ENCODE data around the gene FMNL2.

Gene FMNL2

GRCh38 chr2:152682663-152683062, 347.7 kb downstream of the FMNL2 start:
- no peak overlapping the region for H3K27ac ChIP-seq (ENCODE audit: extremely low read depth, low read depth, low read length)
- CTCF ChIA-PET: interaction anchor here (0.6 kb wide), 1 partner anchor 60 kb away, joined by 3 read pairs; no protein-coding TSS in a partner anchor
- no peaks in the 10 kb centered on the region for H3K4me1 ChIP-seq (ENCODE audit: control insufficient read depth, insufficient read depth, low read length)
- H3K9me3 ChIP-seq (ENCODE audit: control insufficient read depth, insufficient read depth, low read depth, low read length): no peaks in the 10 kb centered on the region
- POLR2A ChIA-PET: interaction anchor here (1.5 kb wide), 1 partner anchor 34 kb away, joined by 6 read pairs; the partner anchor contains the start of gene PRPF40A
- no peak overlapping the region for H3K4me3 ChIP-seq (ENCODE audit: low read depth, low read length)
- peaks cover 41 to 58% of the 10 kb centered on the region in 2 experiments for H3K36me3 ChIP-seq (ENCODE audit: control insufficient read depth in 2 of 2, insufficient read depth in 1 of 2, low read length in 2 of 2)
- TF ChIP-seq ZNF610 (tag by site-specific recombination; IDR thresholded peaks at IDR 0.05; ENCODE audit: borderline replicate concordance): peak; percentile 83; the same call in 1 of the 2 replicates
- no peak for TF ChIP-seq FEZF1 (tag by site-specific recombination; IDR thresholded peaks at IDR 0.05)

GRCh38 chr2:152683400-152683799, 348.4 kb downstream of the FMNL2 start:
- no peak overlapping the region for H3K4me3 ChIP-seq (ENCODE audit: low read depth, low read length)
- ChIA-PET POLR2A (interaction anchor here (1.5 kb wide), 1 partner anchor 34 kb away, joined by 6 read pairs; the partner anchor contains the start of gene PRPF40A), CTCF (no interaction called here)
- no peaks in the 10 kb centered on the region for H3K4me1 ChIP-seq (ENCODE audit: control insufficient read depth, insufficient read depth, low read length)
- H3K27ac ChIP-seq (ENCODE audit: extremely low read depth, low read depth, low read length): no peak overlapping the region
- TF ChIP-seq ZNF433 (tag by site-specific recombination; IDR thresholded peaks at IDR 0.05; ENCODE audit: low read depth): no peak
- TF ChIP-seq ZNF585B (tag by site-specific recombination; IDR thresholded peaks at IDR 0.05): no peak
- TF ChIP-seq GLIS2 (tag by site-specific recombination; IDR thresholded peaks at IDR 0.05): no peak
- TF ChIP-seq ZNF48 (tag by site-specific recombination; IDR thresholded peaks at IDR 0.05): no peak
- TF ChIP-seq ZNF239 (tag by site-specific recombination; IDR thresholded peaks at IDR 0.05): no peak
- TF ChIP-seq TSHZ1 (tag by site-specific recombination; IDR thresholded peaks at IDR 0.05; ENCODE audit: borderline replicate concordance): no peak
- TF ChIP-seq ZNF280C (tag by site-specific recombination; IDR thresholded peaks at IDR 0.05): no peak
- no peak for TF ChIP-seq ZNF76 (tag by site-specific recombination; IDR thresholded peaks at IDR 0.05; ENCODE audit: borderline replicate concordance, low read depth)
- TF ChIP-seq ATF2 (tag by site-specific recombination; IDR thresholded peaks at IDR 0.05; ENCODE audit: low read depth): no peak
- H3K9me3 ChIP-seq (ENCODE audit: control insufficient read depth, insufficient read depth, low read depth, low read length): no peaks in the 10 kb centered on the region
- H3K36me3 ChIP-seq (ENCODE audit: control insufficient read depth in 2 of 2, insufficient read depth in 1 of 2, low read length in 2 of 2): peaks cover 37 to 64% of the 10 kb centered on the region in 2 experiments

- no peak overlapping the region for H3K4me3 ChIP-seq (ENCODE audit: low read depth, low read length)
- no peaks in the 10 kb centered on the region for H3K9me3 ChIP-seq (ENCODE audit: control insufficient read depth, insufficient read depth, low read depth, low read length)
- H3K27ac ChIP-seq (ENCODE audit: extremely low read depth, low read depth, low read length): no peak overlapping the region
- CTCF ChIA-PET: no interaction called here
- TF ChIP-seq INSM2 (tag by site-specific recombination; IDR thresholded peaks at IDR 0.05) (no peak), ZBTB17 (tag by site-specific recombination; IDR thresholded peaks at IDR 0.05) (no peak), ZBTB48 (tag by site-specific recombination; IDR thresholded peaks at IDR 0.05) (no peak), ZNF791 (tag by site-specific recombination; IDR thresholded peaks at IDR 0.05) (no peak)
- POLR2A ChIA-PET: no interaction called here
- H3K36me3 ChIP-seq (ENCODE audit: control insufficient read depth in 2 of 2, insufficient read depth in 1 of 2, low read length in 2 of 2): peaks cover 23 to 49% of the 10 kb centered on the region in 2 experiments
- H3K4me1 ChIP-seq (ENCODE audit: control insufficient read depth, insufficient read depth, low read length): no peaks in the 10 kb centered on the region
Measured at GRCh38 chr2:152686321-152686720, 351.3 kb downstream of the FMNL2 start.

Data from HEK293 (cell line).